ENCODE results near the gene SLC25A21. TPM values are rescaled to one million over a fixed set of nuclear protein-coding genes. Genes with fewer than 3 reads are reported as not detected.

SLC25A21 gene
- total and polyA plus RNA-seq, 4 experiments from 2014 or later = not detected

- no peak overlapping the region for H3K27ac ChIP-seq (ENCODE audit: low read depth, low read length)
- H3K4me3 ChIP-seq (ENCODE audit: low read length in 2 of 2) = no peak overlapping the region
- no peak for DNase-seq
- H3K4me1 ChIP-seq (ENCODE audit: insufficient read depth, low read length) = no peaks in the 10 kb centered on the region
- H3K9me3 Mint-ChIP-seq = peaks cover 0 to 18% (median 5%) of the 10 kb centered on the region in 8 donors
- H3K4me3 Mint-ChIP-seq = no peak overlapping the region
- H3K27ac Mint-ChIP-seq = no peak overlapping the region
- no peaks in the 10 kb centered on the region for H3K36me3 ChIP-seq (ENCODE audit: insufficient read depth, low read length)
- CTCF ChIA-PET (ENCODE audit: partially characterized antibody) = no interaction called here
- H3K4me1 Mint-ChIP-seq = no peaks in the 10 kb centered on the region
- POLR2A ChIA-PET (ENCODE audit: partially characterized antibody) = no interaction called here
- intact Hi-C loops (cut with micrococcal nuclease) = no loop called here
- no peaks in the 10 kb centered on the region for H3K27me3 ChIP-seq (ENCODE audit: insufficient read depth, low read length)
- no peaks in the 10 kb centered on the region for H3K27me3 Mint-ChIP-seq
- no peaks in the 10 kb centered on the region for H3K36me3 Mint-ChIP-seq
- H3K9me3 ChIP-seq (ENCODE audit: control insufficient read depth in 1 of 2, low read length in 2 of 2) = no peaks in the 10 kb centered on the region
These were observed 398.8 kb downstream of the SLC25A21 start for GRCh38 chr14:36773558-36773957.

GRCh38 chr14:36773136-36773540 is 399.3 kb downstream of the SLC25A21 start:
- no peak overlapping the region for H3K4me3 Mint-ChIP-seq
- Histone ChIP-seq H3K36me3 (ENCODE audit: insufficient read depth, low read length) (no peaks in the 10 kb centered on the region), H3K4me1 (ENCODE audit: insufficient read depth, low read length) (no peaks in the 10 kb centered on the region), H3K27me3 (ENCODE audit: insufficient read depth, low read length) (no peaks in the 10 kb centered on the region), H3K27ac (ENCODE audit: low read depth, low read length) (no peak overlapping the region), H3K4me3 (ENCODE audit: low read length in 2 of 2) (no peak overlapping the region), H3K9me3 (ENCODE audit: control insufficient read depth in 1 of 2, low read length in 2 of 2) (no peaks in the 10 kb centered on the region)
- H3K36me3 Mint-ChIP-seq = no peaks in the 10 kb centered on the region
- POLR2A ChIA-PET (ENCODE audit: partially characterized antibody) = no interaction called here
- H3K27me3 Mint-ChIP-seq = no peaks in the 10 kb centered on the region
- intact Hi-C loops (cut with micrococcal nuclease) = no loop called here
- H3K4me1 Mint-ChIP-seq = no peaks in the 10 kb centered on the region
- H3K9me3 Mint-ChIP-seq = peaks cover 0 to 17% (median 4%) of the 10 kb centered on the region in 8 donors
- H3K27ac Mint-ChIP-seq = no peak overlapping the region
- no peak for DNase-seq
- CTCF ChIA-PET (ENCODE audit: partially characterized antibody) = no interaction called here

- no peaks in the 10 kb centered on the region for H3K27me3 Mint-ChIP-seq
These were observed 401.3 kb downstream of the SLC25A21 start for GRCh38 chr14:36771028-36771640.

GRCh38 chr14:36768638-36769337 is 403.6 kb downstream of the SLC25A21 start:
- intact Hi-C loops (cut with micrococcal nuclease) = no loop called here
- Mint-ChIP-seq H3K27me3 (no peaks in the 10 kb centered on the region), H3K36me3 (no peaks in the 10 kb centered on the region), H3K9me3 (peaks cover 0 to 5% (median 2%) of the 10 kb centered on the region in 8 donors), H3K27ac (no peak overlapping the region), H3K4me1 (no peaks in the 10 kb centered on the region), H3K4me3 (no peak overlapping the region)
- POLR2A ChIA-PET (ENCODE audit: partially characterized antibody) = no interaction called here
- Histone ChIP-seq H3K27ac (ENCODE audit: low read depth, low read length) (no peak overlapping the region), H3K9me3 (ENCODE audit: control insufficient read depth in 1 of 2, low read length in 2 of 2) (no peaks in the 10 kb centered on the region), H3K36me3 (ENCODE audit: insufficient read depth, low read length) (no peaks in the 10 kb centered on the region), H3K27me3 (ENCODE audit: insufficient read depth, low read length) (no peaks in the 10 kb centered on the region), H3K4me1 (ENCODE audit: insufficient read depth, low read length) (no peaks in the 10 kb centered on the region), H3K4me3 (ENCODE audit: low read length in 2 of 2) (no peak overlapping the region)
- CTCF ChIA-PET (ENCODE audit: partially characterized antibody) = no interaction called here
- no peak for DNase-seq

More at GRCh38 chr14:36771028-36771640, 401.3 kb downstream of the SLC25A21 start:
- Histone ChIP-seq H3K36me3 (ENCODE audit: insufficient read depth, low read length) (no peaks in the 10 kb centered on the region), H3K4me1 (ENCODE audit: insufficient read depth, low read length) (no peaks in the 10 kb centered on the region), H3K9me3 (ENCODE audit: control insufficient read depth in 1 of 2, low read length in 2 of 2) (no peaks in the 10 kb centered on the region), H3K27me3 (ENCODE audit: insufficient read depth, low read length) (no peaks in the 10 kb centered on the region), H3K4me3 (ENCODE audit: low read length in 2 of 2) (no peak overlapping the region), H3K27ac (ENCODE audit: low read depth, low read length) (no peak overlapping the region)
- CTCF ChIA-PET (ENCODE audit: partially characterized antibody) = no interaction called here
- Mint-ChIP-seq H3K9me3 (peaks cover 0 to 10% (median under 1%) of the 10 kb centered on the region in 8 donors), H3K4me3 (no peak overlapping the region), H3K27ac (no peak overlapping the region), H3K4me1 (no peaks in the 10 kb centered on the region), H3K36me3 (no peaks in the 10 kb centered on the region)
- POLR2A ChIA-PET (ENCODE audit: partially characterized antibody) = no interaction called here
- intact Hi-C loops (cut with micrococcal nuclease) = no loop called here
- DNase-seq = no peak

- Histone ChIP-seq H3K36me3 (ENCODE audit: insufficient read depth, low read length) (no peaks in the 10 kb centered on the region), H3K27me3 (ENCODE audit: insufficient read depth, low read length) (no peaks in the 10 kb centered on the region), H3K9me3 (ENCODE audit: control insufficient read depth in 1 of 2, low read length in 2 of 2) (no peaks in the 10 kb centered on the region), H3K27ac (ENCODE audit: low read depth, low read length) (no peak overlapping the region), H3K4me1 (ENCODE audit: insufficient read depth, low read length) (no peaks in the 10 kb centered on the region), H3K4me3 (ENCODE audit: low read length in 2 of 2) (no peak overlapping the region)
- Mint-ChIP-seq H3K27me3 (no peaks in the 10 kb centered on the region), H3K4me1 (no peaks in the 10 kb centered on the region), H3K9me3 (peaks cover 0 to 4% (median 2%) of the 10 kb centered on the region in 8 donors), H3K36me3 (no peaks in the 10 kb centered on the region), H3K27ac (no peak overlapping the region), H3K4me3 (no peak overlapping the region)
- intact Hi-C loops (cut with micrococcal nuclease) = no loop called here
- POLR2A ChIA-PET (ENCODE audit: partially characterized antibody) = no interaction called here
- CTCF ChIA-PET (ENCODE audit: partially characterized antibody) = no interaction called here
- no peak for DNase-seq
These were observed 404.7 kb downstream of the SLC25A21 start for GRCh38 chr14:36767603-36768281.

- intact Hi-C loops (cut with micrococcal nuclease) = no loop called here
- ChIA-PET POLR2A (ENCODE audit: partially characterized antibody) (no interaction called here), CTCF (ENCODE audit: partially characterized antibody) (no interaction called here)
- Histone ChIP-seq H3K4me1 (ENCODE audit: insufficient read depth, low read length) (no peaks in the 10 kb centered on the region), H3K36me3 (ENCODE audit: insufficient read depth, low read length) (no peaks in the 10 kb centered on the region), H3K4me3 (ENCODE audit: low read length in 2 of 2) (no peak overlapping the region), H3K9me3 (ENCODE audit: control insufficient read depth in 1 of 2, low read length in 2 of 2) (no peaks in the 10 kb centered on the region), H3K27me3 (ENCODE audit: insufficient read depth, low read length) (no peaks in the 10 kb centered on the region), H3K27ac (ENCODE audit: low read depth, low read length) (no peak overlapping the region)
- H3K4me1 Mint-ChIP-seq = no peaks in the 10 kb centered on the region
- no peak overlapping the region for H3K4me3 Mint-ChIP-seq
- no peaks in the 10 kb centered on the region for H3K36me3 Mint-ChIP-seq
- no peaks in the 10 kb centered on the region for H3K27me3 Mint-ChIP-seq
- peaks cover 0 to 4% (median 2%) of the 10 kb centered on the region in 8 donors for H3K9me3 Mint-ChIP-seq
- no peak for DNase-seq
- H3K27ac Mint-ChIP-seq = no peak overlapping the region
These were observed 405.4 kb downstream of the SLC25A21 start for GRCh38 chr14:36766974-36767373.

GRCh38 chr14:36757734-36758601 is 414.4 kb downstream of the SLC25A21 start:
- Histone ChIP-seq H3K27me3 (ENCODE audit: insufficient read depth, low read length) (no peaks in the 10 kb centered on the region), H3K36me3 (ENCODE audit: insufficient read depth, low read length) (no peaks in the 10 kb centered on the region), H3K9me3 (ENCODE audit: control insufficient read depth in 1 of 2, low read length in 2 of 2) (no peaks in the 10 kb centered on the region), H3K4me3 (ENCODE audit: low read length in 2 of 2) (no peak overlapping the region), H3K4me1 (ENCODE audit: insufficient read depth, low read length) (no peaks in the 10 kb centered on the region), H3K27ac (ENCODE audit: low read depth, low read length) (no peak overlapping the region)
- Mint-ChIP-seq H3K9me3 (peaks cover 0 to 11% (median 7%) of the 10 kb centered on the region in 8 donors), H3K27ac (no peak overlapping the region), H3K4me1 (no peaks in the 10 kb centered on the region), H3K27me3 (no peaks in the 10 kb centered on the region), H3K36me3 (no peaks in the 10 kb centered on the region), H3K4me3 (no peak overlapping the region)
- intact Hi-C loops (cut with micrococcal nuclease) = no loop called here
- DNase-seq = no peak
- POLR2A ChIA-PET (ENCODE audit: partially characterized antibody) = no interaction called here
- CTCF ChIA-PET (ENCODE audit: partially characterized antibody) = no interaction called here
